H54 (cell line): ENCODE measurements around the gene PRICKLE2.

Source experiments
- DNase-seq: peaks from one replicate; pipeline ENCODE4 v3.0.0; 2011; ENCODE audit warnings: low spot score, mixed read lengths; ENCODE audit not compliant: insufficient read length
- FAIRE-seq: peaks from 3 replicates; lab custom pipeline; 2011; peaks lifted over from hg19 to GRCh38; lab: Jason Lieb, UNC
- POLR2A ChIP-seq: IDR thresholded peaks from 2 replicates; pipeline ENCODE4 v1.6.1; 2011; ENCODE audit warnings: low read depth, mild to moderate bottlenecking, low read length

PRICKLE2 gene

GRCh38 chr3:64121750-64122311 is 103.4 kb downstream of the PRICKLE2 start:
- no peak for TF ChIP-seq POLR2A
- DNase-seq, result no peak
- FAIRE-seq, result no peak

- FAIRE-seq (no peak), DNase-seq (no peak)
- no peak for TF ChIP-seq POLR2A
These were observed 104.4 kb downstream of the PRICKLE2 start for GRCh38 chr3:64120876-64121275.

GRCh38 chr3:64117483-64117882 is 107.8 kb downstream of the PRICKLE2 start:
- TF ChIP-seq POLR2A, result no peak

GRCh38 chr3:64114651-64115050 is 110.6 kb downstream of the PRICKLE2 start:
- FAIRE-seq (no peak), DNase-seq (no peak)
- no peak for TF ChIP-seq POLR2A

More at GRCh38 chr3:64117483-64117882, 107.8 kb downstream of the PRICKLE2 start:
- DNase-seq, result no peak
- peak; percentile 43 for FAIRE-seq

- DNase-seq, result no peak
- FAIRE-seq, result no peak
- no peak for TF ChIP-seq POLR2A
These were observed 113.4 kb downstream of the PRICKLE2 start for GRCh38 chr3:64111872-64112271.

GRCh38 chr3:64111083-64111482 is 114.2 kb downstream of the PRICKLE2 start:
- no peak for TF ChIP-seq POLR2A
- DNase-seq (no peak), FAIRE-seq (no peak)

GRCh38 chr3:64110071-64110470 is 115.2 kb downstream of the PRICKLE2 start:
- no peak for DNase-seq
- FAIRE-seq, result no peak
- no peak for TF ChIP-seq POLR2A

- no peak for FAIRE-seq
- TF ChIP-seq POLR2A, result no peak
- no peak for DNase-seq
These were observed 115.8 kb downstream of the PRICKLE2 start for GRCh38 chr3:64109438-64109837.

- TF ChIP-seq POLR2A, result no peak
- no peak for FAIRE-seq
- no peak for DNase-seq
These were observed 116.4 kb downstream of the PRICKLE2 start for GRCh38 chr3:64108784-64109317.

GRCh38 chr3:64108231-64108630 is 117.0 kb downstream of the PRICKLE2 start:
- TF ChIP-seq POLR2A, result no peak
- FAIRE-seq (no peak), DNase-seq (no peak)

GRCh38 chr3:64107190-64107589 is 118.1 kb downstream of the PRICKLE2 start:
- no peak for TF ChIP-seq POLR2A
- FAIRE-seq (no peak), DNase-seq (no peak)

- DNase-seq (no peak), FAIRE-seq (no peak)
- TF ChIP-seq POLR2A, result no peak
These were observed 119.5 kb downstream of the PRICKLE2 start for GRCh38 chr3:64105816-64106215.

GRCh38 chr3:64104691-64105111 is 120.6 kb downstream of the PRICKLE2 start:
- no peak for TF ChIP-seq POLR2A
- no peak for FAIRE-seq
- DNase-seq, result no peak

GRCh38 chr3:64104006-64104405 is 121.3 kb downstream of the PRICKLE2 start:
- no peak for TF ChIP-seq POLR2A
- FAIRE-seq (no peak), DNase-seq (no peak)

- no peak for TF ChIP-seq POLR2A
- no peak for FAIRE-seq
These were observed 122.1 kb downstream of the PRICKLE2 start for GRCh38 chr3:64103131-64103530.

GRCh38 chr3:64102147-64102546 is 123.1 kb downstream of the PRICKLE2 start:
- DNase-seq (no peak), FAIRE-seq (no peak)
- TF ChIP-seq POLR2A, result no peak

More at GRCh38 chr3:64103131-64103530, 122.1 kb downstream of the PRICKLE2 start:
- no peak for DNase-seq
